HG02588 (cell line): Measurements from ENCODE around the gene NUBP2.

Experiments
- ATAC-seq: cut with Tn5 transposase; IDR thresholded peaks from one replicate; pipeline ENCODE4 v1.9.1; 2021; ENCODE audit warnings: mild to moderate bottlenecking, moderate library complexity; ENCODE audit not compliant: unreplicated experiment

NUBP2 gene

GRCh38 chr16:1771188-1771863 is 11.4 kb upstream of the NUBP2 start, which contains the start of gene NME3:
Gene NME3 (minus strand): TSS chr16:1771543. CDS start chr16:1771534, 9 bp downstream.
- ATAC-seq = no peak

- no peak for ATAC-seq
Measured at GRCh38 chr16:1771864-1772361, 10.8 kb upstream of the NUBP2 start.

- no peak for ATAC-seq
Measured at GRCh38 chr16:1772362-1772907, 10.3 kb upstream of the NUBP2 start, which contains the start of gene EME2. Gene EME2 (plus strand): TSS chr16:1772810. CDS start chr16:1773228, 418 bp downstream.

DNA sequence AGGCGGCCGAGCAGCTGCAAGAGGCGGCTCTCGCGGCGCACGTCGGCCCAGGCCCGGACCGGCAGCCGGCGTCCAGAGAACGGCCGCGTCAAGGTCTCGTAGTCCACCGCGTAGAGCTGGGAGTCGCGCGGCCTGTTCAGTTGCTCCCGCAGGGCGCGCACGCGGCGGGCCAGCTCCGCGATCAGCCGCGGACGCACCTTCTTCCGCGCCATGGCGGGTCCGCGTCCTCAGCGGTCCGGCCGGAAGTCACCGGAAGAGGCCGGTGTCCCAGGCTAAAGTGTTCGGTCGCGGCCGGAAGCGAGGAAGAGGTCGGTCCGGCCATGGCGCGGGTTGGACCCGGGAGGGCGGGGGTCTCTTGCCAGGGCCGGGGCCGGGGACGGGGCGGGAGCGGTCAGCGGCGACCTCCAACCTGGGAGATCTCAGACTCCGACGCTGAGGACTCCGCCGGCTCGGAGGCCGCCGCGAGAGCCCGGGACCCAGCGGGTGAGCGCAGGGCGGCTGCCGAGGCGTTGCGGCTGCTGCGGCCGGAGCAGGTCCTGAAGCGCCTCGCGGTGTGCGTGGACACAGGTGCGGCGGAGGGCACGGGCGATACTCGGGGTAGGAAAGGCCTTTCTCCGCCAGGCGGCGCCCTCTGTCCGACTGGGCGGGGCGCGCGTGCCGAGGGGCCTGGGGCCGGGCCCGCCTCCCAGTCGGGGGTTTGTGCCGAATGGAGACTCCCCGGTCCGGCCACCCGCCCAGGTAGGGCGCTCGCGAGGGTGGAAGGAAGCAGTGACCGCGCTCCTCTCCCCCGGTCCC is 9.7 kb upstream of the NUBP2 start, which contains the start of gene MRPS34:
TSS of gene MRPS34 (minus strand) at position 227 of the 795 bp plus-strand sequence. CDS start at position 212, 15 bp downstream.
- ATAC-seq = peak; percentile 40

DNA sequence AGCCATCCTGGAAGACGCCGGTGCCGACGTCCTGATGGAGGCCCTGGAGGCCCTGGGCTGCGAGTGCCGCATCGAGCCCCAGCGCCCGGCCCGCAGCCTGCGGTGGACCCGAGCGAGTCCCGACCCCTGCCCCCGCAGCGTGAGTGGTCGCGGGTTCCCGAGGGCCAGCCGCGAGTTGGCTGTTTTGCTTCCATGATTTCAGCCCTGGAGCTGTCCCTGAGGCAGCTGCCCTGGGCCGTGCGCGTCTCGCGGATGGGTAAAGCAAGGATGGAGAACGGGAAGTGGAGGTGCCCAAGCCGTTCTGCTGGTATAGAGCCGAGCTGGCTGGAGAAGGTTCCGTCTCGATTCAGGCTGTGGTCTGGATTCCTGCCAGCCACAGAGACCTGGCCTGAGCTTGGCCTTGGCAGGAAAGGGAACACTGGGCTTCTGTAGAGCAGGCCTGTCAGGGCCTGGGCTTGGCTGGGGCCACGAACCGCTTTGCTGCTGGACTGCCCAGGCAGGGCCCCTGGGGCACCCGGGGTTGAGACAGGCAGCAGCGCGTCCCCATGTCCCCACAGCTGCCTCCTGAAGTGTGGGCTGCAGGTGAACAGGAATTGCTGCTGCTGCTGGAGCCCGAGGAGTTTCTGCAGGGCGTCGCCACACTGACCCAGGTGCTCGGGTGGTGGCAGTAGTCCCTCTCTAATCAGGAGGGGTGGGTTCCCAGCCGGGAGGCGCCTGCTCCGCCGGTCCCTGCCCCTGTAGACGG is 8.9 kb upstream of the NUBP2 start:
- ATAC-seq = no peak

GRCh38 chr16:1774448-1774780 is 8.3 kb upstream of the NUBP2 start:
- no peak for ATAC-seq

- no peak for ATAC-seq
Measured at GRCh38 chr16:1775006-1775845, 7.5 kb upstream of the NUBP2 start.

DNA sequence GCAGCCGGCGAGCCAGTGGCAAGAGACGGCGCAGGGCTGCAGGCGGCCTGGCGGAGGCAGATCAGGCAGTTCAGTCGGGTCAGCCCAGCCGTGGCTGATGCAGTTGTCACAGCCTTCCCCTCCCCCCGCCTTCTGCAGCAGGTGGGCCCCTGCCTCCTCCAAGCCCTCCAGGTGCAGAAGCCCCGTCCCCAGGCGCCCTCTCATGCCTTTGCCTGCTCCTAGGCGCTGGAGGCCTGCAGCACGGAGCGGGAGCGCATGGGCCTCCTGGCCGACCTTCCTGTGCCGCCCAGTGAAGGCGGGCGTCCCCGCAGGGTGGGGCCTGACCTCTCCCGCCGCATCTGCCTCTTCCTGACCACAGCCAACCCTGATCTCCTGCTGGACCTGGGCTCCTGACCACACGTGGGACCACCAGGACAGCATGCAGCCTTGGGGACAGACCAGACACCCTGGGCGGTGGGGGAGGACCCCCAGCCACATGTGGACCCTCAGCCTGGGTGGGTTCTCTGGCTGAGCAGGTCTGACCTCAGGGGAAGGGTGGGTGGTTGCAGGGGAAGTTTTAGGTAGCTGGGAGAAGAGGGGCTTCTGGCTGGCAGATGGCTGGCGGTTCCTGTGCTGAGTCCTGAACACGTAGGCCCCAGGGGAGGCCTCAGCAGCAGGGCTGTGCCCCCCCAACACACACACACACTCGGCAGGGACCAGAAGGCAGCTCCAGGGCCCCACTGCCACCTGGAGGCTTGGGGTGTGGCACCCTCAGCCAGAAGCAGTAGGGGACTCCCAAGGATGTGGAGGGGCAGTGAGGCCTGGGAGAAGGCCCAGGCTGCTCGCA is 6.7 kb upstream of the NUBP2 start:
- ATAC-seq = no peak

GRCh38 chr16:1776672-1776955 is 6.1 kb upstream of the NUBP2 start:
- no peak for ATAC-seq

DNA sequence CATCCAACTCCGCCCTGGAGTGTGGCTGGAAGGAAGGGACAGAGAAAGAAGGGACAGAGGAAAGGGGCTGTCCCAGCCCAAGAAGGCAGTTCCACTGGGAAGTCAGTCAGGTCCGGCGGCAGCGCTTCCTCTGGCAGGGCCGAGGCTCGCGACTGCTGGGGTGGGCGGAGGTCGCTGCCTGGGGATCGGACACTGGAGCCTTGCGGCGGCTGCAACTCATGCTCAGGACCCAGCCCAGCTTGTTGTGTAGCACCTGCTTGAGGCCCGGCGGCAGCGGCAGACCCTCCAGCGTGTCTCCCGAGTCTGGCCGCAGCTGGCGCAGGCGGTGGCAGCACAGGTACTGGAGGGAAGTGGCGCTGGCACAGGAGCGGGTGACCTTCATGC is 5.8 kb upstream of the NUBP2 start:
- no peak for ATAC-seq

DNA sequence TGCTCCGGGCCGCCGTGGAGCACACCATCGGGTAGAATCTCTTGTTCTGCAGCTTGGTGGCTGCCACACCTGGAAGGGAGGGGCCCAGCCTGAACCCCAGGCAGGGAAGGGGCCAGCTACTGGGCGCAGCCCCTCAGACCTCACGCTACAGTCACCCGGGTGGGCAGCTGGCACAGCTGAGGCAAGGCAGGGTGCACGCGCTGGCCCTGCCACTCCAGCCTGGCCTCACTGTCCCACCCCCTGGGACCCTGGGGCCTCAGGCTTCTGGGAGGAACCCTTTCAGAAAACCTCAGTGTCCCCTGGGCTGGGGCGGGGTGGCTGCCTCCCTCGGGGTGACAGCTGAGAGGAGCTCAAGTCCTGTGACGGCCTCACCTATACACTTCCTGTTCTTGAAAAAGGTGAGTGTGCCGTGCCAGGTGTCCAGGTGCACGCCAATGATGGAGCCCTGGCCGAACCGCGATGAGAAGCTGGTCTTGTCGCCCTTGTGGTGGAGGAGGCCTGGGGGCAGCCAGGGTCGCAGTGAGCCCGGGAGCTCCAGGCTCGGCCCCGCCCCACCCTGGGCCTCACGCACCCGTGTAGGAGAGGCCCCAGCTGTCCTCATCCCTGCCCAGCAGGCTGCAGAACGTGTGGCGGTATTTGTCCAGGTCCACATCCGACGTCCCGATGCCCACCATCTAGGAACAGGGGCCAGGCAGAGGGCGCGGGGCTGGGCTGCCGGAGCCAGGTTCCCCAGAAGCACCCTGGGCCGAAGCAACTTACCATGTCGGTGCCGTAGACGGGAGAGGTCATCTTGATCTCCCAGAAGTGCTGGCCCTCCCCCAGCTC is 5.2 kb upstream of the NUBP2 start:
- no peak for ATAC-seq

- ATAC-seq = no peak
Measured at GRCh38 chr16:1778200-1779179, 4.3 kb upstream of the NUBP2 start.

GRCh38 chr16:1779234-1779701 is 3.5 kb upstream of the NUBP2 start:
- no peak for ATAC-seq

- no peak for ATAC-seq
Measured at GRCh38 chr16:1779741-1780676, 2.8 kb upstream of the NUBP2 start.

DNA sequence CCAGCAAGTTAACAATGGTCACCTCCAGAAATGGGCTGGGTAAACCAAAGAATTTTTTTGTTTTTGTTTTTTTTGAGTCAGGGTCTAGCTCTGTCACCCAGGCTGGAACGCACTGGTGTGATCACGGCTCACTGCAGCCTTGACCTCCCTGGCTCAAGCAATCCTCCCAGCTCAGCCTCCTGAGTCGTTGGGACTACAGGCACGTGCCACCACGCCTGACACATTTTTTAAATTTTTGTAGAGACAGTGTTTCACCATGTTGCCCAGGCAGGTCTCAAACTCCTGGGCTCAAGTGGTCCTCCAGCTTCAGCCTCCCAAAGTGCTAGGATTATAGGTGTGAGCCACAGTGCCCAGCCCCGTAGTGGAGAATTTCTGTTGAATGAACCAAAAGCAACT is 2.1 kb upstream of the NUBP2 start:
- no peak for ATAC-seq

GRCh38 chr16:1781254-1781653 is 1.5 kb upstream of the NUBP2 start:
- ATAC-seq = no peak
